Left lobe of liver (tissue), 2 donors: ENCODE measurements around the gene CKLF. TPM values are rescaled to one million over a fixed set of nuclear protein-coding genes. Genes with fewer than 3 reads are reported as not detected.
"Not testable (repeated sequence)": the region's sequence is repeated elsewhere in the genome, so short reads cannot be mapped to it uniquely, and the experiment has no call there.

Experiments used
- ATAC-seq: fragments of 200-7000 bp; cut with Tn5 transposase; one replicate; pipeline ENCODE4 v1.9.1; 2020; ENCODE audit warnings: mild to moderate bottlenecking, moderate library complexity
- DNase-seq: peaks from one replicate; pipeline ENCODE4 v3.0.0-alpha.2; 2020; ENCODE audit warnings: low spot score
- total RNA-seq: library from RNA; stranded (reverse); gene quantifications from one replicate; pipeline ENCODE4 v1.2.1, GENCODE V29; 2021
- donor health status: DM: no; HTN: no; CAD: no; lungs with moderate emphysema.
- donor health status: DM: no; HTN: yes; CAD: no.

CKLF gene
- total RNA-seq, 1 donor from 2014 or later: 10.5 TPM

GRCh38 chr16:66611911-66612310 is 59.5 kb downstream of the CKLF start:
- DNase-seq: not testable (repeated sequence)

GRCh38 chr16:66612422-66612821 is 60.0 kb downstream of the CKLF start:
- no peak for DNase-seq
- no peak for ATAC-seq

More at GRCh38 chr16:66611911-66612310, 59.5 kb downstream of the CKLF start:
- ATAC-seq: not testable (repeated sequence)

- ATAC-seq: no peak
- DNase-seq: no peak
These were observed 61.9 kb downstream of the CKLF start for GRCh38 chr16:66614161-66614802.

Other genes with a start within 250 kb of the CKLF start
- gene CDH5, start 185.9 kb upstream of the CKLF start, total RNA-seq: 13.5 TPM
- 0.38 TPM for gene BEAN1, start 125.3 kb upstream of the CKLF start, total RNA-seq
- 39.0 TPM for gene TK2, start 2.5 kb upstream of the CKLF start, total RNA-seq
- gene CMTM1, start 13.9 kb downstream of the CKLF start, total RNA-seq: 0.98 TPM
- not detected for gene CMTM2, start 26.9 kb downstream of the CKLF start, total RNA-seq
- gene CMTM3, start 52.1 kb downstream of the CKLF start, total RNA-seq: 2.0 TPM
- 8.0 TPM for gene CMTM4, start 144.2 kb downstream of the CKLF start, total RNA-seq
- 44.0 TPM for gene DYNC1LI2, start 199.0 kb downstream of the CKLF start, total RNA-seq
- gene TERB1, start 249.0 kb downstream of the CKLF start, total RNA-seq: not detected